ENCODE data around the gene HNF1A.

Gene HNF1A

DNA sequence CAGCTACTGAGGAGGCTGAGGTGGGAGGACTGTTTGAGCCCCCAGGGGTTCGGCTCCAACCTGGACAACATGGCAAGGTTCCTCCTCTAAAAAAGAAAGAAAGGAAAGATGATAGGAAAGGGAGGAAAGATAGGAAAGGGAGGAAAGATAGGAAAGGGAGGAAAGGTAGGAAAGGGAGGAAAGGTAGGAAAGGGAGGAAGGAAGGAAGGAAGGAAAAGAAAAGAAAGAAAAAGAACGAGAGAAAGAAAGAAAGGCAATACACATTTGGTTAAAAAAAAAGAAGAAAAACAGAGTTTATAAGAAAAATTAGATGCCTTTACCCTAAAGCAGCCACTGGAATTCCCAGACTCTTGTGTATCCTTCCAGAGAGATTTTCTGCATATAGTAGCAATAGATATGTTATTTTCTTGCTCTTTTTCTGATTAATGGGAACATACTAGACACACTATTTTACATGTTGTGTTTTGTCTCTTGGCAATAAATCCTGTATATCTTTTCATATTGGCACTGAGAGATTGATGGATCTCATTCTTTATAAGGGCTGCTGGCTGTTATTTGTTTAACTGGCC lies 12.2 kb downstream of the HNF1A start:
- Histone ChIP-seq H2BK120ac (ENCODE audit: low read depth, low read length) (no peak overlapping the region), H3K9ac (ENCODE audit: low read depth, low read length, poor library complexity) (no peak overlapping the region), H3K18ac (ENCODE audit: low read length) (no peak overlapping the region), H2BK15ac (ENCODE audit: low read length) (no peak overlapping the region), H2AFZ (ENCODE audit: low read length) (no peak overlapping the region), H3K36me3 (replicated peaks in 1 of 2; ENCODE audit: control insufficient read depth in 2 of 2, insufficient read depth in 2 of 2, low read length in 2 of 2) (no peaks in the 10 kb centered on the region), H3K14ac (ENCODE audit: low read length) (no peak overlapping the region), H3K4me2 (ENCODE audit: insufficient read depth, low read length, poor library complexity, severe bottlenecking) (no peak overlapping the region), H3K4ac (ENCODE audit: low read length) (no peak overlapping the region), H2AK5ac (ENCODE audit: low read depth, low read length) (no peak overlapping the region), H3K27ac (replicated peaks; ENCODE audit: low read length) (no peak overlapping the region), H3K79me1 (ENCODE audit: low read depth, low read length) (no peaks in the 10 kb centered on the region), H3K4me3 (ENCODE audit: low read length in 2 of 2) (no peak overlapping the region), H3K4me1 (ENCODE audit: control insufficient read depth in 2 of 2, insufficient read depth in 1 of 2, low read depth in 1 of 2, low read length in 2 of 2) (no peaks in the 10 kb centered on the region), H2BK5ac (ENCODE audit: low read length) (no peak overlapping the region), H3K9me3 (replicated peaks in 1 of 2; ENCODE audit: control insufficient read depth in 2 of 2, insufficient read depth in 1 of 2, low read depth in 1 of 2, low read length in 2 of 2) (no peaks in the 10 kb centered on the region), H4K8ac (ENCODE audit: low read depth, low read length) (no peak overlapping the region), H3K27me3 (ENCODE audit: control insufficient read depth in 3 of 3, insufficient read depth in 3 of 3, low read depth in 1 of 3, low read length in 3 of 3) (peaks cover 0 to 3% (median 2%) of the 10 kb centered on the region in 3 experiments), H4K91ac (ENCODE audit: low read depth, low read length, poor library complexity) (no peak overlapping the region), H2BK12ac (ENCODE audit: low read length) (no peak overlapping the region), H3K23ac (ENCODE audit: low read depth, low read length, poor library complexity) (no peak overlapping the region)
- WGBS, 2 donors (ENCODE audit: extremely low coverage in 2 of 2, insufficient read length in 2 of 2, insufficient replicate concordance in 1 of 2) = no CpG with 5 or more reads among the region's 2 CpGs
- DNase-seq (ENCODE audit: low spot score) = no peak

DNA sequence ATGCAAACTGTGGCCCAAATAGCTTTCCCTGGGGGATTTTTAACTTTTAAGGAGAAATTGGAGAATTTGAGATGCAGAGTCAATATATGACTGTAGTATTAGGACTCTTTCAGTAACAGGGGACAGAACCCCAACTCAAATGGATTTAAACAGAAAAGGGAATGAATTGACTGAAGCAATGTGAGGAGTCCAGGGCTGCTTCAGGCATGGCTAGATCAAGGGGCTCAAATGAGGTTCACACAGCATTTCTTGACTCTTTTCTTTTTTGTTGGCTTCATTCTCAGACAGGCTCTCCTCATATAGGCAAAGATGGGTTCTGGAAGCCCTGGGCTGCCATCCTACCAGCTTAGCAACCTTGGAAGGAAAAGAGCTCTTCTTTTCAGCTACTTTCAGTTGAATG lies 13.6 kb downstream of the HNF1A start:
- Histone ChIP-seq H3K36me3 (replicated peaks in 1 of 2; ENCODE audit: control insufficient read depth in 2 of 2, insufficient read depth in 2 of 2, low read length in 2 of 2) (no peaks in the 10 kb centered on the region), H4K8ac (ENCODE audit: low read depth, low read length) (no peak overlapping the region), H3K79me1 (ENCODE audit: low read depth, low read length) (no peaks in the 10 kb centered on the region), H3K9ac (ENCODE audit: low read depth, low read length, poor library complexity) (no peak overlapping the region), H3K4ac (ENCODE audit: low read length) (no peak overlapping the region), H3K9me3 (replicated peaks in 1 of 2; ENCODE audit: control insufficient read depth in 2 of 2, insufficient read depth in 1 of 2, low read depth in 1 of 2, low read length in 2 of 2) (peaks cover 0 to 2% of the 10 kb centered on the region in 2 donors), H3K4me1 (ENCODE audit: control insufficient read depth in 2 of 2, insufficient read depth in 1 of 2, low read depth in 1 of 2, low read length in 2 of 2) (no peaks in the 10 kb centered on the region), H2BK15ac (ENCODE audit: low read length) (no peak overlapping the region), H3K18ac (ENCODE audit: low read length) (no peak overlapping the region), H2BK5ac (ENCODE audit: low read length) (no peak overlapping the region), H2BK120ac (ENCODE audit: low read depth, low read length) (no peak overlapping the region), H2AK5ac (ENCODE audit: low read depth, low read length) (no peak overlapping the region), H4K91ac (ENCODE audit: low read depth, low read length, poor library complexity) (no peak overlapping the region), H3K4me3 (ENCODE audit: low read length in 2 of 2) (no peak overlapping the region), H2BK12ac (ENCODE audit: low read length) (no peak overlapping the region), H3K14ac (ENCODE audit: low read length) (no peak overlapping the region), H2AFZ (ENCODE audit: low read length) (no peak overlapping the region), H3K27me3 (ENCODE audit: control insufficient read depth in 3 of 3, insufficient read depth in 3 of 3, low read depth in 1 of 3, low read length in 3 of 3) (peaks cover 0 to 3% (median 2%) of the 10 kb centered on the region in 3 experiments), H3K27ac (replicated peaks; ENCODE audit: low read length) (no peak overlapping the region), H3K4me2 (ENCODE audit: insufficient read depth, low read length, poor library complexity, severe bottlenecking) (no peak overlapping the region), H3K23ac (ENCODE audit: low read depth, low read length, poor library complexity) (no peak overlapping the region)
- DNase-seq (ENCODE audit: low spot score) = no peak

DNA sequence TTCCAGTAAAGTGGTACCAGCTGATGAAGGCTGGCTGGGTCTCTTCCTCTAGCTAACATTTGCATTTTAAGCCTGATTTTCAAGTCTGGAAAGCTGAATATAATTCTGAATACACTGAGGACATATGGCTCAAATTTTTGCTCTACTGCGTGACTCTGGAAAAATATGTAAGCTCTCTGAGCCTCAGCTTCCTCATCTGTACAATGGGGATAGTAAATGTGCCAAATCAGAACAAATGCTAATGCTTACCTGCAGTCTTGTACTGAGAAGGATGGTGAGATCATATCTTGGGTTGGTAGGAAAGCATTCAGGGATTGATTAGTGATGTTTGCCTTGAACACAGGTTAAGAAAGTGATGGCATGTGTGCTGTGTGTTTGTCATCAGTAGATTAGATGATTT lies 14.6 kb downstream of the HNF1A start:
- Histone ChIP-seq H3K4me3 (ENCODE audit: low read length in 2 of 2) (no peak overlapping the region), H3K36me3 (replicated peaks in 1 of 2; ENCODE audit: control insufficient read depth in 2 of 2, insufficient read depth in 2 of 2, low read length in 2 of 2) (no peaks in the 10 kb centered on the region), H3K4ac (ENCODE audit: low read length) (no peak overlapping the region), H3K27me3 (ENCODE audit: control insufficient read depth in 3 of 3, insufficient read depth in 3 of 3, low read depth in 1 of 3, low read length in 3 of 3) (peaks cover 0 to 3% (median 2%) of the 10 kb centered on the region in 3 experiments), H3K4me2 (ENCODE audit: insufficient read depth, low read length, poor library complexity, severe bottlenecking) (no peak overlapping the region), H3K14ac (ENCODE audit: low read length) (no peak overlapping the region), H2AK5ac (ENCODE audit: low read depth, low read length) (no peak overlapping the region), H2BK5ac (ENCODE audit: low read length) (no peak overlapping the region), H3K79me1 (ENCODE audit: low read depth, low read length) (no peaks in the 10 kb centered on the region), H4K8ac (ENCODE audit: low read depth, low read length) (no peak overlapping the region), H2BK15ac (ENCODE audit: low read length) (no peak overlapping the region), H2BK12ac (ENCODE audit: low read length) (no peak overlapping the region), H3K18ac (ENCODE audit: low read length) (no peak overlapping the region), H3K27ac (replicated peaks; ENCODE audit: low read length) (no peak overlapping the region), H2BK120ac (ENCODE audit: low read depth, low read length) (no peak overlapping the region), H3K23ac (ENCODE audit: low read depth, low read length, poor library complexity) (no peak overlapping the region), H3K9me3 (replicated peaks in 1 of 2; ENCODE audit: control insufficient read depth in 2 of 2, insufficient read depth in 1 of 2, low read depth in 1 of 2, low read length in 2 of 2) (peaks cover 0 to 2% of the 10 kb centered on the region in 2 donors), H3K9ac (ENCODE audit: low read depth, low read length, poor library complexity) (peak overlapping the region; percentile 65), H4K91ac (ENCODE audit: low read depth, low read length, poor library complexity) (no peak overlapping the region), H2AFZ (ENCODE audit: low read length) (no peak overlapping the region), H3K4me1 (ENCODE audit: control insufficient read depth in 2 of 2, insufficient read depth in 1 of 2, low read depth in 1 of 2, low read length in 2 of 2) (no peaks in the 10 kb centered on the region)
- no peak for DNase-seq (ENCODE audit: low spot score)
- WGBS, 2 donors (ENCODE audit: extremely low coverage in 2 of 2, insufficient read length in 2 of 2, insufficient replicate concordance in 1 of 2) = no CpG with 5 or more reads among the region's 1 CpG

DNA sequence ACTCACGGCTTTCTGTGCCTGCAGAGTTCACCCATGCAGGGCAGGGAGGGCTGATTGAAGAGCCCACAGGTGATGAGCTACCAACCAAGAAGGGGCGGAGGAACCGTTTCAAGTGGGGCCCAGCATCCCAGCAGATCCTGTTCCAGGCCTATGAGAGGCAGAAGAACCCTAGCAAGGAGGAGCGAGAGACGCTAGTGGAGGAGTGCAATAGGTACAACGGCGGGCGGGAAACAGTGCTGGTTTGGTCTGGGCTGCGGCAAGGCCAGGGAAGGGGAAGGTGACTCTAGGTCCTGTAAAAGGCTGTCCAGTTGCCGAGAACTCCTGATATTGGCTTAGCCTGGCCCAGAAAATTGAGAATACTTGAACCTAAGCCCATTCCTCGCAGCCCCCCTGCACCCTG lies 15.2 kb downstream of the HNF1A start:
- no peak overlapping the region for H3K4ac ChIP-seq (ENCODE audit: low read length)
- H3K9me3 ChIP-seq (replicated peaks in 1 of 2; ENCODE audit: control insufficient read depth in 2 of 2, insufficient read depth in 1 of 2, low read depth in 1 of 2, low read length in 2 of 2) = peaks cover 0 to 2% of the 10 kb centered on the region in 2 donors
- no peaks in the 10 kb centered on the region for H3K79me1 ChIP-seq (ENCODE audit: low read depth, low read length)
- no CpG with 5 or more reads among the region's 11 CpGs for WGBS, 2 donors (ENCODE audit: extremely low coverage in 2 of 2, insufficient read length in 2 of 2, insufficient replicate concordance in 1 of 2)
- H3K18ac ChIP-seq (ENCODE audit: low read length) = no peak overlapping the region
- no peak overlapping the region for H2AK5ac ChIP-seq (ENCODE audit: low read depth, low read length)
- no peak overlapping the region for H3K14ac ChIP-seq (ENCODE audit: low read length)
- DNase-seq (ENCODE audit: low spot score) = no peak
- H4K91ac ChIP-seq (ENCODE audit: low read depth, low read length, poor library complexity) = no peak overlapping the region
- H3K9ac ChIP-seq (ENCODE audit: low read depth, low read length, poor library complexity) = no peak overlapping the region
- H2BK5ac ChIP-seq (ENCODE audit: low read length) = no peak overlapping the region
- no peak overlapping the region for H2BK120ac ChIP-seq (ENCODE audit: low read depth, low read length)
- H4K8ac ChIP-seq (ENCODE audit: low read depth, low read length) = no peak overlapping the region
- no peak overlapping the region for H2BK12ac ChIP-seq (ENCODE audit: low read length)
- no peak overlapping the region for H2BK15ac ChIP-seq (ENCODE audit: low read length)
- no peak overlapping the region for H2AFZ ChIP-seq (ENCODE audit: low read length)
- no peak overlapping the region for H3K23ac ChIP-seq (ENCODE audit: low read depth, low read length, poor library complexity)
- H3K27me3 ChIP-seq (ENCODE audit: control insufficient read depth in 3 of 3, insufficient read depth in 3 of 3, low read depth in 1 of 3, low read length in 3 of 3) = peaks cover 0 to 3% (median 2%) of the 10 kb centered on the region in 3 experiments
- no peak overlapping the region for H3K4me3 ChIP-seq (ENCODE audit: low read length in 2 of 2)
- H3K4me1 ChIP-seq (ENCODE audit: control insufficient read depth in 2 of 2, insufficient read depth in 1 of 2, low read depth in 1 of 2, low read length in 2 of 2) = no peaks in the 10 kb centered on the region
- no peaks in the 10 kb centered on the region for H3K36me3 ChIP-seq (replicated peaks in 1 of 2; ENCODE audit: control insufficient read depth in 2 of 2, insufficient read depth in 2 of 2, low read length in 2 of 2)
- no peak overlapping the region for H3K27ac ChIP-seq (replicated peaks; ENCODE audit: low read length)
- no peak overlapping the region for H3K4me2 ChIP-seq (ENCODE audit: insufficient read depth, low read length, poor library complexity, severe bottlenecking)
